ENCODE measurements around the gene IGFBP4. TPM values are rescaled to one million over a fixed set of nuclear protein-coding genes. Genes with fewer than 3 reads are reported as not detected.

Gene IGFBP4
- total and polyA plus RNA-seq, 8 donors, result 30.2 to 190 (median 65.9) TPM

- TF ChIP-seq, protein P1, sequence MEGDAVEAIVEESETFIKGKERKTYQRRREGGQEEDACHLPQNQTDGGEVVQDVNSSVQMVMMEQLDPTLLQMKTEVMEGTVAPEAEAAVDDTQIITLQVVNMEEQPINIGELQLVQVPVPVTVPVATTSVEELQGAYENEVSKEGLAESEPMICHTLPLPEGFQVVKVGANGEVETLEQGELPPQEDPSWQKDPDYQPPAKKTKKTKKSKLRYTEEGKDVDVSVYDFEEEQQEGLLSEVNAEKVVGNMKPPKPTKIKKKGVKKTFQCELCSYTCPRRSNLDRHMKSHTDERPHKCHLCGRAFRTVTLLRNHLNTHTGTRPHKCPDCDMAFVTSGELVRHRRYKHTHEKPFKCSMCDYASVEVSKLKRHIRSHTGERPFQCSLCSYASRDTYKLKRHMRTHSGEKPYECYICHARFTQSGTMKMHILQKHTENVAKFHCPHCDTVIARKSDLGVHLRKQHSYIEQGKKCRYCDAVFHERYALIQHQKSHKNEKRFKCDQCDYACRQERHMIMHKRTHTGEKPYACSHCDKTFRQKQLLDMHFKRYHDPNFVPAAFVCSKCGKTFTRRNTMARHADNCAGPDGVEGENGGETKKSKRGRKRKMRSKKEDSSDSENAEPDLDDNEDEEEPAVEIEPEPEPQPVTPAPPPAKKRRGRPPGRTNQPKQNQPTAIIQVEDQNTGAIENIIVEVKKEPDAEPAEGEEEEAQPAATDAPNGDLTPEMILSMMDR (IDR thresholded peaks at IDR 0.05), result no peak
- Histone ChIP-seq H3K27me3 (no peaks in the 10 kb centered on the region), H3K9me3 (no peaks in the 10 kb centered on the region), H3K36me3 (no peaks in the 10 kb centered on the region), H3K27ac (peak overlapping the region in 2 of 4 donors; percentile 60 to 65), H3K4me1 (peaks cover 11 to 28% (median 17%) of the 10 kb centered on the region in 3 donors), H3K4me3 (peak overlapping the region in 1 of 4 donors; percentile 2)
- FAIRE-seq (no peak), ATAC-seq (peak in 3 of 4 donors; percentile 2 to 12 (median 11)), DNase-seq (no peak)
- whole genome bisulfite sequencing, 2 donors, result 59 to 77% methylated on average over 8 of the region's 8 CpGs
- intact Hi-C loops (cut with DNase I), result no loop called here
These were observed 5.0 kb downstream of the IGFBP4 start for GRCh38 chr17:40448213-40448638.

- intact Hi-C loops (cut with DNase I), result no loop called here
- TF ChIP-seq, protein P1 (IDR thresholded peaks at IDR 0.05), result no peak
- Histone ChIP-seq H3K27ac (peak overlapping the region in 2 of 4 donors; percentile 60 to 65), H3K4me3 (peak overlapping the region in 1 of 4 donors; percentile 2), H3K36me3 (no peaks in the 10 kb centered on the region), H3K4me1 (peaks cover 11 to 28% (median 17%) of the 10 kb centered on the region in 3 donors), H3K27me3 (no peaks in the 10 kb centered on the region), H3K9me3 (no peaks in the 10 kb centered on the region)
- WGBS, 2 donors, result 9 to 16% methylated on average over 7 of the region's 7 CpGs
- DNase-seq (peak in 4 of 6 donors; percentile 50 to 58 (median 52)), FAIRE-seq (no peak), ATAC-seq (peak; percentile 71 to 85 (median 78))
These were observed 5.5 kb downstream of the IGFBP4 start for GRCh38 chr17:40448639-40449261.

GRCh38 chr17:40450175-40450574 lies 6.9 kb downstream of the IGFBP4 start:
- ATAC-seq (peak in 1 of 4 donors; percentile 33), DNase-seq (peak in 3 of 6 donors; percentile 38 to 51 (median 46)), FAIRE-seq (no peak)
- no peaks in the 10 kb centered on the region for H3K27me3 ChIP-seq
- H3K27ac ChIP-seq, result no peak overlapping the region
- WGBS, 2 donors, result 79 to 83% methylated on average over 3 of the region's 3 CpGs
- H3K4me1 ChIP-seq, result peaks cover 11 to 28% (median 14%) of the 10 kb centered on the region in 3 donors
- TF ChIP-seq, protein P1 (IDR thresholded peaks at IDR 0.05), result peak; percentile 10 to 37 (median 30)
- H3K4me3 ChIP-seq, result no peak overlapping the region
- no peaks in the 10 kb centered on the region for H3K9me3 ChIP-seq
- intact Hi-C loops (cut with DNase I), result no loop called here
- H3K36me3 ChIP-seq, result no peaks in the 10 kb centered on the region

GRCh38 chr17:40451420-40451819 lies 8.2 kb downstream of the IGFBP4 start:
- H3K27me3 ChIP-seq, result no peaks in the 10 kb centered on the region
- ATAC-seq (no peak), DNase-seq (peak in 2 of 6 donors; percentile 15 to 50), FAIRE-seq (peak; percentile 32)
- TF ChIP-seq, protein P1 (IDR thresholded peaks at IDR 0.05), result no peak
- no peaks in the 10 kb centered on the region for H3K36me3 ChIP-seq
- WGBS, 2 donors, result 34 to 43% methylated on average over 6 of the region's 6 CpGs
- no peak overlapping the region for H3K4me3 ChIP-seq
- intact Hi-C loops (cut with DNase I), result no loop called here
- H3K27ac ChIP-seq, result no peak overlapping the region
- peaks cover 11 to 28% (median 14%) of the 10 kb centered on the region in 3 donors for H3K4me1 ChIP-seq
- no peaks in the 10 kb centered on the region for H3K9me3 ChIP-seq

GRCh38 chr17:40452216-40452787 lies 9.1 kb downstream of the IGFBP4 start:
- intact Hi-C loops (cut with DNase I), result no loop called here
- FAIRE-seq, result no peak
- 52 to 73% methylated on average over 7 of the region's 7 CpGs for WGBS, 2 donors
- no peak for ATAC-seq
- no peaks in the 10 kb centered on the region for H3K36me3 ChIP-seq
- H3K27ac ChIP-seq, result peak overlapping the region in 2 of 4 donors; percentile 3 to 19
- no peaks in the 10 kb centered on the region for H3K9me3 ChIP-seq
- peak in 1 of 6 donors; percentile 14 for DNase-seq
- TF ChIP-seq, protein P1 (IDR thresholded peaks at IDR 0.05), result no peak
- no peaks in the 10 kb centered on the region for H3K27me3 ChIP-seq
- H3K4me3 ChIP-seq, result no peak overlapping the region
- H3K4me1 ChIP-seq, result peaks cover 11 to 28% (median 14%) of the 10 kb centered on the region in 3 donors

Data from pancreas (tissue), 10 donors.